Cerebellar cortex (tissue), 1 donor: ENCODE results near the gene SGCD.
A peak's percentile ranks its signal among the peaks of the same experiment; 100 is the strongest.

Experiments used
- DNase-seq: peaks from one replicate; pipeline ENCODE4 v3.0.0-alpha.2; 2015; ENCODE audit warnings: low spot score

Gene SGCD

DNA sequence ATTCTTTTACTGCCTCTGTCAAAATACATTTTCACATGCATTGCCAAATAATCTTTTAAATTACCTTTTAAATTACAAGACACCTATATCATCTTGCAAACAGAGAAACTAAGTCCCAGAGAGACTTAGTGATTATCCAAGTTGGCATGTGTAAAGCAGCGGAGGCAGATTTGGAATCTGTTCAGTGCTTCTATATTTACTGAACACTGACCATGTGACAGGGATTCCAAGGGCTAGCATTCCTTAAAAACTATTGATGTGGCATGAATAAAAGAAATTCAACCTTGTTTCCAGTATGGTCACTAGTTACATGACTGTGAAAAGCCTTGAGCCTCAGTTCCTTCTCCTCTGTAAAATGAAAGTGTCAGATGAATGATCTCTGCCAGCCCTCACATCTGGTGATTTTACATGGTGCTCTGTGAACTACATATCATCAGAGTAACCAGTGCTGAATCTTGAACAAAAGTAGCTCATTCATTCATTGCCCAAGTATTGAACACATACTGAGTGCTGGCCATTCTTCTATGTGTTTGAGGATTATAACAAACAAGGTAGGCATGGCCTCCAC lies 451.3 kb downstream of the SGCD start:
- DNase-seq = no peak

- no peak for DNase-seq
These were observed 451.8 kb downstream of the SGCD start for GRCh38 chr5:156778752-156779151.

GRCh38 chr5:156779436-156779835 lies 452.5 kb downstream of the SGCD start:
- no peak for DNase-seq

DNA sequence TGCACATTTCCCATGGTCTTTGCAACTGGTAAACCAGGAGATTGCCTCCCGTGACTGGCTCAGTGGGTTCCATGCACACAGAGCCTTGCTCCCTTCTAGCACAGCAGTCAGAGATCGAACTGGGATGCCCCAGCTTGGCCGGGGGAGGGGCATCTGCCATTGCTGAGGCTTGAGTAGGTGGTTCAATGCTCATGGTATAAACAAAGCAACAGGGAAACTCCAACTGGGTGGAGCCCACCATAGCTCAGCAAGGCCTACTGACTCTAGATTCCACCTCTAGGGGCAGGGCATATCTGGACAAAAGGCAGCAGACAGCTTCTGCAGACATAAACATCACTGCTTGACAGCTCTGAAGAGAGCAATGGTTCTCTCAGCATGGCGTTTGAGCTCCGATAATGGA lies 456.1 kb downstream of the SGCD start:
- no peak for DNase-seq

DNA sequence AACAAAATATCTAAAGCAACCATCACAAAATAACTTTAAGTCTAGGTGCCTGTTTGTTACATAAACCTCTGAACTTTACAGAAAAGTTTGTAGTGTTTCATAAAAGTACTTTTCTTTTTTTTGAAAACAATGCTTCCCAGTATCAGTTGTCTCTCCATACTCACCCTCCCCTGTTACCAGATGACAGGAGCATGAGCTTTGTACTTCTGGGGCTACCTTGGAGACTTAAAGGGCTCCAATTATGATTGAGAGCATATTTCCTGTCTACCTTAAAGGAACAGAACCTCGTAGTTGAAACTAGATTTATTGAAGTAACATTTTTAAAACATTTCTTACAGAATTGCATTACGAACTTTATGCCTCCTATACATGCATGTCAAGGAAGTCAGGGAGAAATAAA lies 467.7 kb downstream of the SGCD start:
- DNase-seq = no peak

DNA sequence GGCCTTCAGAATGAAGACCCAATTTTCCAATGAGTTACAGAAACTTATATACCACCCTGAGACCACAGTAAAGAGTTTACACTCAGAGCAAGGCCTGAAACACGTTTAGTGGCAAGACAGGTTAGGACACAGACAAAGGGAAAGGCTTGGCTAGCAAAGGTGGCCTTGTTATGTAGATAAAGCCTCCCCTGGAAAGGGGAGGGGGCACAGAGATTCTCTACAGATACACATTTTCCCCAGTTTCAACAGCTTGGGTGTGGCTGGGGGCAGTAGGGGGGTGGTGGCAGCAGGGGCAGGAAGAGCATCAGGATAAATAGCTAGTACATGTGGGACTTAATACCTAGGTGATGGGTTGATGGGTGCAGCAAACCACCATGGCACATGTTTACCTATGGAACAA lies 471.2 kb downstream of the SGCD start:
- DNase-seq = no peak

DNA sequence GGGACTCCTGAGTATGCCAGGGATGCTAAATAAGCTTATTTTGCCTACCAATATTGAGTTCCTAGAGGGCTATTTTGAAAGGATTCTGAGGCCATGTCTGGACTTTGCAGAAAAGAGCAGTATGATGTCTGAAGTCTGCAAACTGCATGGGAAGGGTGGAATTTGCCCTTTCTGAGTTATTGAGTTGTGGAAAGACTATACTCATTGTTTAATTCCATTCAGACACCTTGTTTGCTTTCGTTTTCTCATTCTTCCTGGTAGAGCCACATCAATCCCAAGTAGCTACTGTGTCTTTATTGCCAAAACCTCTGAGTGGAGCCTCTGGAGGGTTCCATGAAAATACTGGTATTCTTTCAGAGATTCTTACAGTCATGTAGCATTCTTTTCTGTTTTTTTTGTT lies 472.2 kb downstream of the SGCD start:
- no peak for DNase-seq

DNA sequence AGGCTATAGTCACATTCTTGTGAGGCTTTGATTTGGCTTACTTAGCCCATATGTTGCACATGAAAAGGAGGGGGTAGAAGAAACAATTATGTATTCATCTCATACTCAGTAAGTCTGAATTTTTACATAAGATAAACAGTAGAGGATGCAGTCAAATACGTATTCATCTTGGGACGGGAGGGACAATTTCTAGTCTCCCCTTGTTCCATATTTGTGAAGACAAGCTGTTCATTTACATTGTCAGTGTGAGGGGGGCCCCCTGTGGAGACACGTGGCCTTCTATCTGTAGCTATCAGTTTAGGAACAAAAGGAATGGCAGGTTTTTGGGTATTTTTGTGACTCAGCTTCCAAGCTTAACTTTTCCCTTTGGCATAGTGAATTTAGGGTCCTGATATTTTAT lies 474.0 kb downstream of the SGCD start:
- DNase-seq = no peak

- no peak for DNase-seq
These were observed 475.5 kb downstream of the SGCD start for GRCh38 chr5:156802501-156802900.

DNA sequence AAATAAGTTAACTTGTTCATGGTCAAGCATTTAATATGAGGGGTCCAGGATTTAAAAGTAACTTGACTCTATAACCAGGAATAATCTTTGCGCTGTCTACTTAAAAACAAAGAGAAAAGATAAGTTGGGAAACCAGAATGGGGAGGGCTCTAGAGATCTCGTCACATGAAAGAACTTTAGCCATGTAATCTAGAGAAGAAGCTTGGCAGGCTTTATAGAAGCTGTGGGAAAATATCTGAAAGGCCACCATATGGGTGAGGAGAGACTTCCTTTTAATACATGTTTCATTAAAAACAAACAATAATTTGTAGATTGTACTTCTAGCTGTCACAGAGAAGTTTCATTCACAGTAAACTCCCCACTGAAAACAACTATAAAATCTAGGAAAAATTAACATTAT lies 476.4 kb downstream of the SGCD start:
- no peak for DNase-seq

DNA sequence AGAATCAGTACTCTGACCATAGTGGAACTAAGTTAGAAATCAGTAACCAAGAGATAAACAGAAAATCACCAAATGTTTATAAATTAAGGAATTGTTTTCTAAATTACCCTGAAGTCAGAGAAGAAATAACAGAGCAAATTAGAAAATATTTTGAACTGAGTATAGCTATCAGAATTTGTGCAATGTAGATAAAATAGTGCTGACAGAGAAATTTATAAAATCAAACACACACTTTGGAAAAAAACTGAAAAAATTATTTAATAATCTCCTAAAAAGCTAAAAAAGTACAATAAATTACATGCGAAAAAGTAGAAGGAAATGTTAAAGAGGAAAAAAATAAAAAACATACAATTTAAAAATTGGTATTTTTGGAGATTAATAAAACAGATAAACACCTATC lies 486.0 kb downstream of the SGCD start:
- no peak for DNase-seq

- DNase-seq = peak; percentile 7
These were observed 489.1 kb downstream of the SGCD start for GRCh38 chr5:156815988-156816599.
